Left cardiac atrium (tissue), 4 donors: Measurements from ENCODE around the gene RNF212B. TPM values are rescaled to one million over a fixed set of nuclear protein-coding genes. Genes with fewer than 3 reads are reported as not detected.
A peak's percentile ranks its signal among the peaks of the same experiment; 100 is the strongest.

Experiments used
- ATAC-seq, 2 donors: fragments of 200-7000 bp; cut with Tn5 transposase; one replicate each; pipeline ENCODE4 v1.9.1; 2020; ENCODE audit warnings: mild to moderate bottlenecking in 2 of 2, moderate library complexity in 2 of 2
- DNase-seq: peaks from one replicate; pipeline ENCODE4 v3.0.0-alpha.2; 2020
- intact Hi-C, 2 donors: fragments of 100-400 bp; cut with DNase I; formaldehyde crosslinking; loops; one replicate each; pipeline versions ENCODE4 v1.14.1 to v1.15.1; 2022 to 2023
- total RNA-seq, 2 donors: library from RNA; stranded (reverse); fragmentation: NEBNext Ultra II Directional; extraction: Animal tissue kit (Norgen Biotek cat#: 25700); gene quantifications; one replicate each; pipeline ENCODE4 v1.2.1, GENCODE V29; 2021
- donor health status: DM: no; HTN: yes; CAD: no.
- donor health status: DM: no; HTN: yes; CAD: no; lungs with severe emphysema.
- donor health status: DM: yes; HTN: yes; CAD: no.
- donor health status: Dilated cardiomyopathy.

The RNF212B gene
- total RNA-seq, 2 donors from 2014 or later = not detected

GRCh38 chr14:23307687-23308644 lies 70.2 kb downstream of the RNF212B start:
- DNase-seq = no peak
- intact Hi-C loops = no loop called here
- no peak for ATAC-seq

- intact Hi-C loops = no loop called here
- DNase-seq (no peak), ATAC-seq (no peak)
These were observed 71.1 kb downstream of the RNF212B start for GRCh38 chr14:23308721-23309445.

GRCh38 chr14:23310546-23310945 lies 72.8 kb downstream of the RNF212B start:
- DNase-seq (no peak), ATAC-seq (no peak)
- intact Hi-C loops = no loop called here

- ATAC-seq (no peak), DNase-seq (no peak)
- intact Hi-C loops = no loop called here
These were observed 78.6 kb downstream of the RNF212B start for GRCh38 chr14:23316300-23316699.

GRCh38 chr14:23319746-23320583 lies 82.2 kb downstream of the RNF212B start:
- DNase-seq (no peak), ATAC-seq (no peak)
- intact Hi-C loops = loop anchor here (5.0 to 10.0 kb wide), 3 partner anchors 135 to 245 kb away; partner anchors contain the start of genes AP1G2 (in 1 of the 2) and NGDN (in 1 of the 2)

- intact Hi-C loops = loop anchor here (5.0 to 10.0 kb wide), 3 partner anchors 134 to 244 kb away; partner anchors contain the start of genes AP1G2 (in 1 of the 2) and NGDN (in 1 of the 2)
- peak; percentile 99 for DNase-seq
These were observed 83.1 kb downstream of the RNF212B start, which contains the start of gene PABPN1 for GRCh38 chr14:23320584-23321571. Gene PABPN1 (plus strand): TSS chr14:23321457. CDS start chr14:23321470, 13 bp downstream.

GRCh38 chr14:23321572-23322547 lies 84.1 kb downstream of the RNF212B start:
- ATAC-seq = peak; percentile 20 to 39
- peak; percentile 63 for DNase-seq
- intact Hi-C loops = loop anchor here (5.0 to 10.0 kb wide), 3 partner anchors 133 to 243 kb away; partner anchors contain the start of genes AP1G2 (in 1 of the 2) and NGDN (in 1 of the 2)

More at GRCh38 chr14:23320584-23321571, 83.1 kb downstream of the RNF212B start, which contains the start of gene PABPN1:
- peak; percentile 94 for ATAC-seq

Other genes with a start within 250 kb of the RNF212B start
- 1 to 10 TPM; 3.9 to 4.7 TPM for gene C14orf93, start 227.8 kb upstream of the RNF212B start, total RNA-seq
- gene PSMB5, start 203.0 kb upstream of the RNF212B start, total RNA-seq = 100 to 1,000 TPM in 1 of 2 donors, 10 to 100 TPM in 1; 98.1 to 114 TPM
- gene PSMB11, start 195.7 kb upstream of the RNF212B start, total RNA-seq = not detected
- gene CDH24, start 180.4 kb upstream of the RNF212B start, total RNA-seq = 1 to 10 TPM; 1.6 to 3.4 TPM
- 10 to 100 TPM; 71.4 to 77.5 TPM for gene ACIN1, start 142.8 kb upstream of the RNF212B start, total RNA-seq
- 10 to 100 TPM; 30.8 to 37.9 TPM for gene C14orf119, start 142.4 kb upstream of the RNF212B start, total RNA-seq
- gene CIROP, start 132.9 kb upstream of the RNF212B start, total RNA-seq = not detected
- not detected for gene CEBPE, start 118.7 kb upstream of the RNF212B start, total RNA-seq
- gene SLC7A8, start 54.3 kb upstream of the RNF212B start, total RNA-seq = 10 to 100 TPM in 1 of 2 donors, 1 to 10 TPM in 1; 8.7 to 16.2 TPM
- 1 to 10 TPM; 8.3 to 8.5 TPM for gene HOMEZ, start 48.2 kb downstream of the RNF212B start, total RNA-seq
- gene PPP1R3E, start 64.9 kb downstream of the RNF212B start, total RNA-seq = 1 to 10 TPM; 8.0 to 8.3 TPM
- 10 to 100 TPM; 46.7 to 47.7 TPM for gene BCL2L2, start 68.9 kb downstream of the RNF212B start, total RNA-seq
- 10 to 100 TPM; 74.4 to 94.1 TPM for gene PABPN1, start 83.5 kb downstream of the RNF212B start, total RNA-seq
- 10 to 100 TPM; 31.4 to 34.6 TPM for gene SLC22A17, start 115.0 kb downstream of the RNF212B start, total RNA-seq
- 10 to 100 TPM in 1 of 2 donors, 1 to 10 TPM in 1; 5.8 to 10.3 TPM for gene EFS, start 127.2 kb downstream of the RNF212B start, total RNA-seq
- not detected for gene IL25, start 134.9 kb downstream of the RNF212B start, total RNA-seq
- gene CMTM5, start 139.1 kb downstream of the RNF212B start, total RNA-seq = 1 to 10 TPM in 1 of 2 donors, under 1 TPM in 1; 0.44 to 1.4 TPM
- over 10,000 TPM; 10,415 to 11,820 TPM for gene MYH6, start 170.3 kb downstream of the RNF212B start, total RNA-seq
- gene MYH7, start 197.7 kb downstream of the RNF212B start, total RNA-seq = 100 to 1,000 TPM; 175 to 201 TPM
- 10 to 100 TPM; 20.1 to 23.6 TPM for gene NGDN, start 231.8 kb downstream of the RNF212B start, total RNA-seq